GM12878 (cell line): ENCODE data around the gene DDX56. TPM values are rescaled to one million over a fixed set of nuclear protein-coding genes. Genes with fewer than 3 reads are reported as not detected.

Experiments used
- BRCA1 ChIP-seq: IDR thresholded peaks from 2 replicates; pipeline ENCODE4 v1.6.1; 2011; ENCODE audit warnings: low read depth, low read length, improper control_type of control experiment
- CREM ChIP-seq: IDR thresholded peaks from 2 replicates; pipeline ENCODE4 v1.6.1; 2014; ENCODE audit warnings: antibody characterized with exemption, low read depth
- DPF2 ChIP-seq: fragments of 450-650 bp; IDR thresholded peaks from 2 replicates; pipeline ENCODE4 v1.6.1; 2017; ENCODE audit warnings: mild to moderate bottlenecking
- ESRRA ChIP-seq: IDR thresholded peaks from 2 replicates; pipeline ENCODE4 v1.6.1; 2012; ENCODE audit warnings: mild to moderate bottlenecking, low read length, improper control_type of control experiment
- HDAC2 ChIP-seq: fragments of 200-600 bp; sonication (generic); IDR thresholded peaks from 2 replicates; pipeline ENCODE4 v1.6.1; 2017
- IKZF2 ChIP-seq, 2 experiments: fragments of 450-650 bp; IDR thresholded peaks; 2 replicates each; pipeline ENCODE4 v1.6.1; 2017; ENCODE audit warnings: mild to moderate bottlenecking in 2 of 2, moderate library complexity in 2 of 2
- MTA2 ChIP-seq: fragments of 450-650 bp; IDR thresholded peaks from 2 replicates; pipeline ENCODE4 v1.6.1; 2016; ENCODE audit warnings: low read depth, mild to moderate bottlenecking, moderate library complexity
- MTA3 ChIP-seq: IDR thresholded peaks from 2 replicates; pipeline ENCODE4 v1.6.1; 2012; ENCODE audit warnings: low read length, inconsistent platforms, borderline replicate concordance
- NFIC ChIP-seq: IDR thresholded peaks from 2 replicates; pipeline ENCODE4 v1.6.1; 2012; ENCODE audit warnings: low read depth, mild to moderate bottlenecking, inconsistent platforms, low read length, moderate library complexity
- POLR2AphosphoS2 ChIP-seq: IDR thresholded peaks from 2 replicates; pipeline ENCODE4 v1.6.1; 2011; ENCODE audit warnings: low read depth, mild to moderate bottlenecking, low read length, improper control_type of control experiment, moderate library complexity
- RBBP5 ChIP-seq: fragments of 200-600 bp; sonication (generic); conservative IDR thresholded peaks from 2 replicates; pipeline ENCODE4 v1.6.1; 2016
- RCOR1 ChIP-seq: conservative IDR thresholded peaks from 2 replicates; pipeline ENCODE4 v1.6.1; 2012; ENCODE audit warnings: low read depth, low read length, improper control_type of control experiment
- RELA ChIP-seq: fragments of 450-650 bp; IDR thresholded peaks from 2 replicates; pipeline ENCODE4 v1.8.0; 2014; ENCODE audit warnings: borderline replicate concordance; ENCODE audit not compliant: partially characterized antibody
- TCF3 ChIP-seq: IDR thresholded peaks from 2 replicates; pipeline ENCODE4 v1.6.1; 2012; ENCODE audit warnings: low read depth, mild to moderate bottlenecking, low read length, borderline replicate concordance; ENCODE audit not compliant: insufficient read depth
- TCF7 ChIP-seq: IDR thresholded peaks from 2 replicates; pipeline ENCODE4 v1.6.1; 2014; ENCODE audit warnings: antibody characterized with exemption, borderline replicate concordance
- ZNF217 ChIP-seq: fragments of 450-650 bp; IDR thresholded peaks from 2 replicates; pipeline ENCODE4 v1.6.1; 2017; ENCODE audit warnings: antibody characterized with exemption, mild to moderate bottlenecking
- ZSCAN29 ChIP-seq: fragments of 450-650 bp; IDR thresholded peaks from 2 replicates; pipeline ENCODE4 v1.6.1; 2017; ENCODE audit warnings: mild to moderate bottlenecking, moderate library complexity
- polyA plus RNA-seq, 11 experiments: library from polyadenylated mRNA; depleted of rRNA in 4 of 11; unstranded in 6 of 11; stranded (reverse) in 5 of 11; fragments of >200 nt; fragmentation: Nextera tagmentation in 4 of 11; fragmentation: Illumina TruSeq in 1 of 11; extraction: Ambion mirVana in 4 of 11; extraction: Trizol in 1 of 11; gene quantifications; 1 replicate in 1 of 11; 2 replicates in 10 of 11; pipeline versions ENCODE4 v1.2.1 to v1.2.3, GENCODE V29; 2011 to 2016; ENCODE audit warnings: inconsistent platforms in 2 of 11, missing spikeins in 2 of 11, low read depth in 1 of 11
- total RNA-seq, 4 experiments: library from RNA; depleted of rRNA in 3 of 4; stranded (reverse); fragments of >200 nt in 3 of 4; fragmentation: Illumina TruSeq in 1 of 4; extraction: Trizol in 1 of 4; gene quantifications; 2 replicates each; pipeline versions ENCODE4 v1.2.1 to v1.2.3, GENCODE V29; 2013 to 2021
- TF ChIP-seq, protein P1 (sequence below): fragments of 450-650 bp; conservative IDR thresholded peaks from 2 replicates; pipeline ENCODE4 v1.6.1; 2017; ENCODE audit warnings: mild to moderate bottlenecking, moderate library complexity
- TF ChIP-seq, protein P2 (sequence below): fragments of 450-650 bp; IDR thresholded peaks from 2 replicates; pipeline ENCODE4 v1.6.1; 2016; ENCODE audit warnings: mild to moderate bottlenecking, moderate library complexity, borderline replicate concordance
- TF ChIP-seq, protein P3 (sequence below): fragments of 450-650 bp; formaldehyde crosslinking; IDR thresholded peaks from 2 replicates; pipeline ENCODE4 v1.5.0; 2022; ENCODE audit warnings: mild to moderate bottlenecking, missing genetic modification characterization

The DDX56 gene
- total and polyA plus RNA-seq, 10 of the 15 experiments (the other 5 are each of a cell fraction or from before 2014, with no cell fraction given) = 19.8 to 136 (median 81.3) TPM

DNA sequence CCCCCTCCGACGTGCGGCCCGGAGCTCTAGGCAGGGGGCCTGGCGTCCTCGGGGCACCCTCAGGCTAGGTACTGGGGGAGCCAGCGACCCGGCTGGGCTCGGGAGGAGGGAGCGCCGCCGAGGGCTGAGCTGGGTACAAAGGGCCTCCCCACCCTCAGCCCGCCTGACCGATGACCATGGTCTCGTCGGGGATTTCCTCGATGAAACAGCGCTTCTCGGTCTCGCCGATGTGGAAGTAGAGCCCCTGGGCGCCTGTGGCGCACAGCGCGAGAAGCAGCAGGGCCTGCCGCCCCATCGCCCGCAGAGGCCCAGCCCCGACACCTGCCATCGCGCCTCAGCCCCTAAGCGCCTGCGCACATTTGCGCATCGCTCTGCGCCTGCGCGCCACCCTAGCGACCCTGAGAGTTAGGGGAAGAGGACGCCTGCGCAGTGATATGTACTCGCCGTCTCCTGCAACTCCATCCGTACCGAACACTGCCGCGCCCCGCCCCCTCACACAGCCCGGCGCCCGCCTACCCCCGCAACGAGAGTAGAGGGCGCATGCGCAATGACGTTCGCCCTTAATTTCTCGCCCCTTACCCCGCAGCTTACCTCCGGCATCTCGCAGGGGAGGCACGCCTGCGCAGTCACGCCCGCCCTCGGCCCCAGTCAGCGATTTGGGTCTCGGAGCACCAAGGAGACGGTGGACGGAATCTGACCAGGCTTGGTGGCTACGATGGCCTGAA is 8.3 kb upstream of the DDX56 start, which contains the start of gene TMED4 (continued):
- no peak for TF ChIP-seq ZNF217
- no peak for TF ChIP-seq TCF7
- no peak for TF ChIP-seq RELA
- no peak for TF ChIP-seq RCOR1
- no peak for TF ChIP-seq HDAC2
- TF ChIP-seq, protein P1, sequence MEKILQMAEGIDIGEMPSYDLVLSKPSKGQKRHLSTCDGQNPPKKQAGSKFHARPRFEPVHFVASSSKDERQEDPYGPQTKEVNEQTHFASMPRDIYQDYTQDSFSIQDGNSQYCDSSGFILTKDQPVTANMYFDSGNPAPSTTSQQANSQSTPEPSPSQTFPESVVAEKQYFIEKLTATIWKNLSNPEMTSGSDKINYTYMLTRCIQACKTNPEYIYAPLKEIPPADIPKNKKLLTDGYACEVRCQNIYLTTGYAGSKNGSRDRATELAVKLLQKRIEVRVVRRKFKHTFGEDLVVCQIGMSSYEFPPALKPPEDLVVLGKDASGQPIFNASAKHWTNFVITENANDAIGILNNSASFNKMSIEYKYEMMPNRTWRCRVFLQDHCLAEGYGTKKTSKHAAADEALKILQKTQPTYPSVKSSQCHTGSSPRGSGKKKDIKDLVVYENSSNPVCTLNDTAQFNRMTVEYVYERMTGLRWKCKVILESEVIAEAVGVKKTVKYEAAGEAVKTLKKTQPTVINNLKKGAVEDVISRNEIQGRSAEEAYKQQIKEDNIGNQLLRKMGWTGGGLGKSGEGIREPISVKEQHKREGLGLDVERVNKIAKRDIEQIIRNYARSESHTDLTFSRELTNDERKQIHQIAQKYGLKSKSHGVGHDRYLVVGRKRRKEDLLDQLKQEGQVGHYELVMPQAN = peak; percentile 88; the same call in 1 of the 2 replicates
- TF ChIP-seq, protein P2, sequence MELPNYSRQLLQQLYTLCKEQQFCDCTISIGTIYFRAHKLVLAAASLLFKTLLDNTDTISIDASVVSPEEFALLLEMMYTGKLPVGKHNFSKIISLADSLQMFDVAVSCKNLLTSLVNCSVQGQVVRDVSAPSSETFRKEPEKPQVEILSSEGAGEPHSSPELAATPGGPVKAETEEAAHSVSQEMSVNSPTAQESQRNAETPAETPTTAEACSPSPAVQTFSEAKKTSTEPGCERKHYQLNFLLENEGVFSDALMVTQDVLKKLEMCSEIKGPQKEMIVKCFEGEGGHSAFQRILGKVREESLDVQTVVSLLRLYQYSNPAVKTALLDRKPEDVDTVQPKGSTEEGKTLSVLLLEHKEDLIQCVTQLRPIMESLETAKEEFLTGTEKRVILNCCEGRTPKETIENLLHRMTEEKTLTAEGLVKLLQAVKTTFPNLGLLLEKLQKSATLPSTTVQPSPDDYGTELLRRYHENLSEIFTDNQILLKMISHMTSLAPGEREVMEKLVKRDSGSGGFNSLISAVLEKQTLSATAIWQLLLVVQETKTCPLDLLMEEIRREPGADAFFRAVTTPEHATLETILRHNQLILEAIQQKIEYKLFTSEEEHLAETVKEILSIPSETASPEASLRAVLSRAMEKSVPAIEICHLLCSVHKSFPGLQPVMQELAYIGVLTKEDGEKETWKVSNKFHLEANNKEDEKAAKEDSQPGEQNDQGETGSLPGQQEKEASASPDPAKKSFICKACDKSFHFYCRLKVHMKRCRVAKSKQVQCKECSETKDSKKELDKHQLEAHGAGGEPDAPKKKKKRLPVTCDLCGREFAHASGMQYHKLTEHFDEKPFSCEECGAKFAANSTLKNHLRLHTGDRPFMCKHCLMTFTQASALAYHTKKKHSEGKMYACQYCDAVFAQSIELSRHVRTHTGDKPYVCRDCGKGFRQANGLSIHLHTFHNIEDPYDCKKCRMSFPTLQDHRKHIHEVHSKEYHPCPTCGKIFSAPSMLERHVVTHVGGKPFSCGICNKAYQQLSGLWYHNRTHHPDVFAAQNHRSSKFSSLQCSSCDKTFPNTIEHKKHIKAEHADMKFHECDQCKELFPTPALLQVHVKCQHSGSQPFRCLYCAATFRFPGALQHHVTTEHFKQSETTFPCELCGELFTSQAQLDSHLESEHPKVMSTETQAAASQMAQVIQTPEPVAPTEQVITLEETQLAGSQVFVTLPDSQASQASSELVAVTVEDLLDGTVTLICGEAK = no peak
- no peak for TF ChIP-seq ZSCAN29
- no peak for TF ChIP-seq MTA2
- TF ChIP-seq MTA3 = no peak
- peak; percentile 57; the same call in 1 of the 2 replicates for TF ChIP-seq DPF2
- TF ChIP-seq RBBP5 = no peak
- TF ChIP-seq IKZF2 (IDR thresholded peaks at IDR 0.05) = no peak
- no peak for TF ChIP-seq CREM
- peak; percentile 83; the same call in 1 of the 2 replicates for TF ChIP-seq POLR2AphosphoS2
- no peak for TF ChIP-seq ESRRA
- no peak for TF ChIP-seq BRCA1
- TF ChIP-seq TCF3 = peak; percentile 84
- TF ChIP-seq, protein P3, sequence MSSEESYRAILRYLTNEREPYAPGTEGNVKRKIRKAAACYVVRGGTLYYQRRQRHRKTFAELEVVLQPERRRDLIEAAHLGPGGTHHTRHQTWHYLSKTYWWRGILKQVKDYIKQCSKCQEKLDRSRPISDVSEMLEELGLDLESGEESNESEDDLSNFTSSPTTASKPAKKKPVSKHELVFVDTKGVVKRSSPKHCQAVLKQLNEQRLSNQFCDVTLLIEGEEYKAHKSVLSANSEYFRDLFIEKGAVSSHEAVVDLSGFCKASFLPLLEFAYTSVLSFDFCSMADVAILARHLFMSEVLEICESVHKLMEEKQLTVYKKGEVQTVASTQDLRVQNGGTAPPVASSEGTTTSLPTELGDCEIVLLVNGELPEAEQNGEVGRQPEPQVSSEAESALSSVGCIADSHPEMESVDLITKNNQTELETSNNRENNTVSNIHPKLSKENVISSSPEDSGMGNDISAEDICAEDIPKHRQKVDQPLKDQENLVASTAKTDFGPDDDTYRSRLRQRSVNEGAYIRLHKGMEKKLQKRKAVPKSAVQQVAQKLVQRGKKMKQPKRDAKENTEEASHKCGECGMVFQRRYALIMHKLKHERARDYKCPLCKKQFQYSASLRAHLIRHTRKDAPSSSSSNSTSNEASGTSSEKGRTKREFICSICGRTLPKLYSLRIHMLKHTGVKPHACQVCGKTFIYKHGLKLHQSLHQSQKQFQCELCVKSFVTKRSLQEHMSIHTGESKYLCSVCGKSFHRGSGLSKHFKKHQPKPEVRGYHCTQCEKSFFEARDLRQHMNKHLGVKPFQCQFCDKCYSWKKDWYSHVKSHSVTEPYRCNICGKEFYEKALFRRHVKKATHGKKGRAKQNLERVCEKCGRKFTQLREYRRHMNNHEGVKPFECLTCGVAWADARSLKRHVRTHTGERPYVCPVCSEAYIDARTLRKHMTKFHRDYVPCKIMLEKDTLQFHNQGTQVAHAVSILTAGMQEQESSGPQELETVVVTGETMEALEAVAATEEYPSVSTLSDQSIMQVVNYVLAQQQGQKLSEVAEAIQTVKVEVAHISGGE (CRISPR knock-in tag) = no peak
- TF ChIP-seq NFIC = no peak
